Astrocyte (in vitro differentiated cells and primary cell): Measurements from ENCODE around the gene MYH9.

Experiments used
- EZH2 ChIP-seq: IDR thresholded peaks from 2 replicates; pipeline ENCODE4 v1.6.1; 2012; ENCODE audit warnings: mild to moderate bottlenecking, low read length, inconsistent platforms; ENCODE audit not compliant: insufficient read depth
- TF ChIP-seq, protein P1 (sequence below): IDR thresholded peaks from 2 replicates; pipeline ENCODE4 v1.5.1; 2011; ENCODE audit warnings: low read depth, mild to moderate bottlenecking, inconsistent platforms, low read length, moderate library complexity; ENCODE audit not compliant: insufficient read depth

GRCh38 chr22:36358533-36359469, 29.0 kb downstream of the MYH9 start:
- TF ChIP-seq, protein P1, sequence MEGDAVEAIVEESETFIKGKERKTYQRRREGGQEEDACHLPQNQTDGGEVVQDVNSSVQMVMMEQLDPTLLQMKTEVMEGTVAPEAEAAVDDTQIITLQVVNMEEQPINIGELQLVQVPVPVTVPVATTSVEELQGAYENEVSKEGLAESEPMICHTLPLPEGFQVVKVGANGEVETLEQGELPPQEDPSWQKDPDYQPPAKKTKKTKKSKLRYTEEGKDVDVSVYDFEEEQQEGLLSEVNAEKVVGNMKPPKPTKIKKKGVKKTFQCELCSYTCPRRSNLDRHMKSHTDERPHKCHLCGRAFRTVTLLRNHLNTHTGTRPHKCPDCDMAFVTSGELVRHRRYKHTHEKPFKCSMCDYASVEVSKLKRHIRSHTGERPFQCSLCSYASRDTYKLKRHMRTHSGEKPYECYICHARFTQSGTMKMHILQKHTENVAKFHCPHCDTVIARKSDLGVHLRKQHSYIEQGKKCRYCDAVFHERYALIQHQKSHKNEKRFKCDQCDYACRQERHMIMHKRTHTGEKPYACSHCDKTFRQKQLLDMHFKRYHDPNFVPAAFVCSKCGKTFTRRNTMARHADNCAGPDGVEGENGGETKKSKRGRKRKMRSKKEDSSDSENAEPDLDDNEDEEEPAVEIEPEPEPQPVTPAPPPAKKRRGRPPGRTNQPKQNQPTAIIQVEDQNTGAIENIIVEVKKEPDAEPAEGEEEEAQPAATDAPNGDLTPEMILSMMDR = no peak
- no peak for TF ChIP-seq EZH2
